Suppressor macrophage (primary cell): ENCODE results near the gene HSDL1.

Experiments
- DNase-seq, 4 experiments: peaks; one replicate each; pipeline ENCODE4 v3.0.0-alpha.2; 2020 to 2022
- total RNA-seq, 17 experiments: gene quantifications; one replicate each; lab custom pipeline; 2026; ENCODE audit warnings: mixed read lengths in 6 of 17, inconsistent platforms in 3 of 17; lab: John Stamatoyannopoulos, UW

HSDL1 gene
- 10.6 to 35.8 (median 23.9) reads per million in 17 experiments for total RNA-seq

- peak; percentile 94 to 99 (median 97) for DNase-seq
Observed at GRCh38 chr16:84144859-84145639, at the start of gene HSDL1, which contains the start of gene DNAAF1. Gene HSDL1, minus strand, starts transcription at chr16:84145177. Its CDS starts 13,856 bp downstream, at chr16:84131321. Gene DNAAF1, plus strand, starts transcription at chr16:84145308. Its CDS starts 133 bp downstream, at chr16:84145441.

DNA sequence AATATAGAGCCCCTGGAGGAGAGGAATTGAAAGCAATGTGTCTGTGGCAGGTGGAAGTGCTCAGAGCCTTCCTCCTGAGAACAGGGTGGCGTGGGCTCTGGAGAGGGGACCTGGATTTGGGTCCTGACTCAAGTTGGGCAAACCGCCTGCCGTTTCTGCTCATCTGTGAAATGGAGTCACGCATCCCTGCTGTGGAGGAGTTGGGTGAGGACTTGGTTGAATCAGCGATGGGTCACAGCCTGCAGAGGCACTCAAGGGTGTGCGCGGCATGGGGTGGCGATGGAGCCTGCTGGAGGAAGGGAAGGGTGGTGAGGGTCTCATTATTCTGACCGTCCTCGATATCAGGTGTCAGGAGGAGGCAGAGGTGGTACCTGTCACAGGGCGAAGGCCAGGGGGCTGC is 49.0 kb upstream of the HSDL1 start:
- no peak for DNase-seq

DNA sequence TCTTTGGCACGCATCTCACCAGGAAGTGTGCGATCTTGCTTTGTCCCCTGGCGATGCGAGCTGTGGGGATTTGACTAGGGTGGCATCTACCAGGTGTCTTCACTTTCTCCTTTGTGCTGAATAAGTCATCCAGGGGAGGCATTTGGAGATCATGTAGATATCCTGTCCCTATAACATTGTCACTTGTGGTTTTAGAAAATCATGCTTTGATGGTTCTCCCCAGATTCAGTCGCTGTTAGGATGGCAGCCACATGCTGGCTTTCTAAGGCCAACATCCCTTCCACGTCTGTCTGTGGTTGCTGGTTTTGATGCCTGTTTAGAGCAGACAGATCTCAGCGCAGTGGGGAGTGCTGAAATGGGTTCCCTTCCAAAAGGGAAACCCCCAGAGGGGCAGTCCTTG is 48.5 kb upstream of the HSDL1 start:
- DNase-seq = no peak

GRCh38 chr16:84191466-84191865 is 46.5 kb upstream of the HSDL1 start:
- DNase-seq = no peak

- DNase-seq = no peak
Observed at GRCh38 chr16:84190731-84191388, 45.9 kb upstream of the HSDL1 start, which contains the start of gene ADAD2. Gene ADAD2, plus strand, starts transcription at chr16:84191157. Its CDS starts 74 bp downstream, at chr16:84191231.

DNA sequence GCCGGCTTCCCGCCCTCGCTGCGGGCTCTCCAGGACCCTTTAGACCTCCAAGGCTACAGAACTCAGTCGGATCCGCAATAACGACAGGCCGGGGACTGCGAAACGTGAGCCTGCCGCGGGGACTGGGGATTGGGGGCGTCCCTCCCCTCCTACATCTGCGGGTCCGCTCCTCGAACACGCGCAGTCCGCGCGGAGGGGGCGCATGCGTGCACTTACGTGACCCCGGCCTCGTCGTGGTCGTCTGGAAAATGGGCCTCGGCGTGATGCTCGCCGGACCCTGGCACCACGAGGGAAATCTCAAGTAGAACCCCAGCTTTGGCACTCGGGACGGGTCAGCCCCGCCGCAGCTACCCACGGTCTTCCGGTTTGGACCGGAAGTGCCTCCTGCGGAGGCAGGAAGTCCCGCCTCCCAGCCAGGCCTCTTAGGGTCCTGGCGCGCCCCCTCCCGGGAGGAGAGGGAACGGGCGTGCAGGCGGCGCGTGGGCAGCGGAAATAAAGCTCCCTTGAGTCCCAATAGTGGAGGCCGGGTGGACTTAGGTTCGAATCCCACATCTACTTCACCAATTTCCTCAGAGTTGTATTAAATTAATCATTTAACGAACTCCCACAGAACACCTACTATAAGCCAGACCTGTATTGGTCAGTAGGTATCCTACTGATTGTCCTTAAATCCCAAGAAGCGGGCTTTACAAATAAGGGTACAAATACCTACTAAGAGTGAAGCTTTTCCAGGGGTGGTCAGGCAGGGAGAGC is 41.9 kb upstream of the HSDL1 start, which contains the start of gene TAF1C:
Gene TAF1C, minus strand, starts transcription at position 373 of the 753 bp plus-strand sequence. CDS start 2,069 bp downstream, outside the sequence.
- DNase-seq = peak; percentile 98 to 99 (median 99)

- no peak for DNase-seq
Observed at GRCh38 chr16:84184775-84185174, 39.8 kb upstream of the HSDL1 start.

GRCh38 chr16:84183911-84184591 is 39.1 kb upstream of the HSDL1 start:
- no peak for DNase-seq

DNA sequence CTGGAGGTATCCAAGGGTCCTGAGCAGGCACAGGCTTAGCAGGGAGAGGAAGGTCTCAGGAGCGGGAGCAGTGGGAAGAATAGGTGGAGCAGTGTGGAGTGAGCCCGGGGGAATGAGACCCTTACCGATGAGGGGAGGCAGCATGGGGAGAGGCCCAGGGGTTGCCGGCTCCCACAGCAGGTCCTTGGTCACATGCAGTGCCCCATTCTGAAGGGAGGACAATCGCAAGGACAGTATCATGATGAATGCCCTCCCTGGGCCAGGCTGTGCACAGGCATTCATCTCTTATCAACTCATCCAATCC is 38.5 kb upstream of the HSDL1 start:
- no peak for DNase-seq

- no peak for DNase-seq
Observed at GRCh38 chr16:84182680-84183571, 37.9 kb upstream of the HSDL1 start.

DNA sequence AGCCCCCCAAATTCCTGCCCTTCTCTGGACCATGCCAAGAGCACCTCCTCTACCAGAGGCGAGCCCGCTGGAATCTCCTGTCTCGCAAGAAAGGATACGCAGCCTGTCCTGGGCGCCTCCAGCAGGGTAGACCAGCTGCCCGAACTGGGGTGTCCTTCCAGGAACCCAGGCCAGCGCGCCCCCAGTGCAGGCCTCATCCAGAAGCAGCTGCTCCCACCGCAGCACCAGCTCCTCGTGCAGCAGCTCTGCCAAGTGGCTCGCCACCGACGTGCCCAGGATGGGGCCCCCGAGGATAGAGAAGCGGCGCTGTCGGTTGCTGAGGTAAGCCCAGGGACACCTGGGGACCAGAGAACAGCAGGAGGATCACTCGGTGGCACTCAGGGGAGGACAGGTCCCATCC is 37.1 kb upstream of the HSDL1 start:
- DNase-seq = no peak

DNA sequence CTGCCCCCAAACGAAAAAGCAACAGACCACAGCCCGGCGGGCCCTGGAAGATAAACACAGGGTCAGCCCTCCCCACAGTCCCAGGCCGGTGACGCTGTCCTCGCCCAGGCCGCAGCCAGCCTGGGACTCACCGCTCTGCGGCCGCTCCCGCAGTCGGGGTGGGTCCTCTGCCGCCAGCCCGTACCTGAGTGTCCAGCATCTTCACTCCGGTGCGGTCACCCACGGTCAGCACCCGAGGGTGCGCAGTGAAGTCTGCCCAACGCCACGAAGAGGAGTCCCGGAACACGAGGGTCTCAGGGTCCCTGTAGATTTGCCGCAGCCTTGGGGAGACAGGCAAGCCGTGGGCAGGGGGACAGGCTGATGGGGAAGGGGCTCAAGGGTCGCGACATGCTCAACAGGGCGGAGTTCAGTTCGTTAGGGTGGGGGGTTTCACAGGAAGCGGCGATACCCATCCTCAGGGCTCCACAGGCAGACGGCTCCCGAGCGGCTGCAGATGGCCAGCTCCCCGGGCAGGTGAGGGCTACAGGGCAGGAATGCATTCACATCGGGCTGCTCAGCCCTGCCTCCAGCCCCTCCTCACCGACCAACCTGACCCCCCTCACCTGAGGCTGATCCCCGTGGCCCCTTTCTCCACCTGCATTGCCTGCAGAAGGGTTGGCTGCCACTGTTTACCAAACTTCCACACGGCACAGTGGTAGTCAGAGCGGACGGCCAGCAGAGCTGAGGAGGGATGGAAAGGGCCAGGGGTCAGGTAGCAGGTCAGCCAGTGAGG is 36.4 kb upstream of the HSDL1 start:
- DNase-seq = no peak

- DNase-seq = no peak
Observed at GRCh38 chr16:84180519-84181140, 35.7 kb upstream of the HSDL1 start.

DNA sequence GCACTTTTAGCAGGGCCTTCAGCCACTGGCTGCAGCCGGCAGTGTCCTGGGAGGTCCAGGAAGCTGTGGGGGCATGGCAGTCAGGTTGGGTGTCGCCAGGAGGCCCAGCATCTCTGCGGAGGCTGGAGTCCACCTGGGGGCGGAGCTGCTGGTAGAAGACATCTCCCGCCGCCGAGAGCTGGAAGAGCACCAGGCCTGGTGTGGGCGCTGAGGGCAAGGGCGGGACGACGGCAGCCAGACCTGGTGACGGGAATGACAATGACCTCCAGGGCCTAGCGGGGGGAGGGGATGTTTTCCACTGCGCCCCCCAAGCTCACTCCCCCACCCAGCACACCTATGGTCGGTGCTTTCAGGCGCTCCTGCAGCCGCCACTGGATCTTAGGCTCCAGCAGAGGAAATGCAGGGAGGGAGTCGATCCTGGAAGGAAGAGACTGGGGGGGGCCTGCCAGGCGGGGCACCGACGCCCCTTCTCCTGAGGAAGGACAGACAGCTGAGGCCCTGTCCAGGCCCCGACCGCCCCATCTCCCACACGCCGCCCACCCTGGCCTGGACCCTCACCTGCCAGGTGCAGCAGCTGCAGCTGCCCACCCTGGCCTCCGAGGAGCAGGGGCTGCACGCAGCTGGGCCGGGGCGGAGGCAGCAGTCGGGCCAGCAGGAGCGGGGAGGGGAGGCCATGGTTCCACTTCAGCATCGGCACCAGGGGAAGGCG is 34.8 kb upstream of the HSDL1 start:
- no peak for DNase-seq

DNA sequence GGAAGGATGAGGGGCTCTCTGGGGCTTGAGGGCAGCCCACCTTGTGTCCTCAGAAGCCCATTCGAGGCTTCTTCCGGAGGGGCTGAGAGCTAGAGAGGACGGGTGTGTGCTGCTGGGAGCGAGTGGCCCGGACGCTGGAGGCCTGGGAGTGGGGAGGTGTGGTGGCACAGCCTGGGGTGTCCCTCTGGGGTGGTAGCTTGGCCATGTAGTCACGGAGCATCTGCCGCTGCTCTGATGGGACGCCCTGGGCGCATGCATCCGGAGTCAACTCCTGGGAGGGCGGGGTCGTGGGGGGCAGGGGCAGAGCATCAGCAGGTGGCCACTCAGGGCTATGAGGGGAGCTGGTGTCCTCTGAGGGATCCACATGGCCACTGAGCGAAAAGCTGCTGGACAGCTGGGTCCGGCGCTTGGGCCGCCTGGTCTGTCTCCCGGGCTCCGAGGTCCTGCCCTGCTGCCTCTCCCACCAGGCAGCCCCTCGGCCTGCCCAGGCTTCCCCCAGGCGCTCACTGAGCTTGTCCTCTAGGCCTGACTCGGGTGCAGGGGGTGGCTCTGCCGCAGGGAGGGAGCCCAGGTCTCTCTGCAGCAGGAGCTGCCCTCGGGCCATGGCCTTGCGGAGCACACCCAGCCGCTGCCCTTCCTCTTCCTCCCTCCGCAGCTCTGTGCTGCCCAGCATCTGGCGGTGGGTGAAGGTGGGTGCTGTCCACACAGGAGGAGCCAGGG is 34.1 kb upstream of the HSDL1 start:
- no peak for DNase-seq

DNA sequence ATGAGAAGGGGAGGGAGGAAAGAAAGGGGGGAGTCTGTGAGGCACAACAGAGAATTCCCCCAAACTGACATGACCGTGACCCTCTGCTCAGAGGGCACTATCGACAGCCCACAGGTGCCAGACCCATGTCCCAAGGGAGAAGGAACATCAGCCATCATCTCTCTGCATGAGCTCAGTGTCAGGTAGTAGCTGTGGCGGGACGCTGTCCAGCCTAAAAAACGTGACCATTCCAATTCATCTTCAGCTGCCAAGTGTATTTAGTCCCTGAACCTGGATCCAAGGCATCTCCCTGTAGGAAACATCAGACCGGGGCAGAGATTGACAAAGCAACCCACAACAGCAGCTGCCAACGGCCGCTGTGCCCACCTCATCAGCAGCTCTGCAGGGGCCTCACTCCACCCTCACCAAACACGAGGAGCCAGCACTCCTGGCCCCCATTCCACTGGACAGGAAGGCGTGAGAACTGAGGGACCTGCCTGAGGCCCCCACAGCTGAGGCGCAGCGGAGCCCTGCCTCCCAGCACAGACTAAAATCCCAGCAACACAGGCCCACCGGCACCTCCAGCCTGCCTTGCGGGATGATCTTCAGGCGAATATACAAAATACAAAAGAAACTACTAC is 33.3 kb upstream of the HSDL1 start:
- no peak for DNase-seq

GRCh38 chr16:84177741-84178073 is 32.7 kb upstream of the HSDL1 start:
- DNase-seq = no peak
